ENCODE measurements around the gene STRN. TPM values are rescaled to one million over a fixed set of nuclear protein-coding genes. Genes with fewer than 3 reads are reported as not detected.

The STRN gene
- total and polyA plus RNA-seq, 2 of the 13 experiments (the other 11 are each of a cell fraction or from before 2014, with no cell fraction given) = 10.4 to 19.3 TPM

GRCh38 chr2:36834203-36834602 lies 132.1 kb downstream of the STRN start:
- DNase-seq (ENCODE audit: low spot score) (no peak), ATAC-seq (no peak), FAIRE-seq (no peak)
- no peaks in the 10 kb centered on the region for H3K9me3 ChIP-seq (ENCODE audit: low read length)
- ChIA-PET POLR2A (no interaction called here), CTCF (ENCODE audit: low intra/inter-chr PET ratio, low total read pairs) (no interaction called here)
- TF ChIP-seq ZNF552 (CRISPR knock-in tag; IDR thresholded peaks at IDR 0.05; ENCODE audit: borderline replicate concordance) (no peak), ZBTB38 (CRISPR knock-in tag; IDR thresholded peaks at IDR 0.05) (no peak), NCOA1 (CRISPR knock-in tag; IDR thresholded peaks at IDR 0.05) (no peak), SSRP1 (CRISPR knock-in tag; IDR thresholded peaks at IDR 0.05) (no peak), CEBPB (IDR thresholded peaks at IDR 0.05; ENCODE audit: borderline replicate concordance, low read depth, low read length) (no peak), PHB2 (IDR thresholded peaks at IDR 0.05; ENCODE audit: partially characterized antibody) (no peak), FOSL2 (CRISPR knock-in tag; IDR thresholded peaks at IDR 0.05) (no peak), ZNF547 (CRISPR knock-in tag; IDR thresholded peaks at IDR 0.05) (no peak), SRSF1 (optimal IDR thresholded peaks at IDR 0.05; ENCODE audit: low read depth, low read length) (no peak), SRSF9 (IDR thresholded peaks at IDR 0.05; ENCODE audit: borderline replicate concordance, insufficient read depth, low read depth, low read length, poor library complexity, severe bottlenecking) (no peak), RBFOX2 (IDR thresholded peaks at IDR 0.05; ENCODE audit: low read depth, low read length) (no peak), TEAD3 (CRISPR knock-in tag; optimal IDR thresholded peaks at IDR 0.05; ENCODE audit: borderline replicate concordance) (no peak), SRY (CRISPR knock-in tag; IDR thresholded peaks at IDR 0.05) (no peak), TCF12 (IDR thresholded peaks at IDR 0.05) (no peak), TCF12 (CRISPR knock-in tag; IDR thresholded peaks at IDR 0.05) (no peak), HOXA3 (CRISPR knock-in tag; IDR thresholded peaks at IDR 0.05) (no peak), GABPA (IDR thresholded peaks at IDR 0.05; ENCODE audit: low read depth, low read length) (no peak), GABPA (CRISPR knock-in tag; IDR thresholded peaks at IDR 0.05; ENCODE audit: low read depth) (no peak)
- TF ChIP-seq, protein P1, sequence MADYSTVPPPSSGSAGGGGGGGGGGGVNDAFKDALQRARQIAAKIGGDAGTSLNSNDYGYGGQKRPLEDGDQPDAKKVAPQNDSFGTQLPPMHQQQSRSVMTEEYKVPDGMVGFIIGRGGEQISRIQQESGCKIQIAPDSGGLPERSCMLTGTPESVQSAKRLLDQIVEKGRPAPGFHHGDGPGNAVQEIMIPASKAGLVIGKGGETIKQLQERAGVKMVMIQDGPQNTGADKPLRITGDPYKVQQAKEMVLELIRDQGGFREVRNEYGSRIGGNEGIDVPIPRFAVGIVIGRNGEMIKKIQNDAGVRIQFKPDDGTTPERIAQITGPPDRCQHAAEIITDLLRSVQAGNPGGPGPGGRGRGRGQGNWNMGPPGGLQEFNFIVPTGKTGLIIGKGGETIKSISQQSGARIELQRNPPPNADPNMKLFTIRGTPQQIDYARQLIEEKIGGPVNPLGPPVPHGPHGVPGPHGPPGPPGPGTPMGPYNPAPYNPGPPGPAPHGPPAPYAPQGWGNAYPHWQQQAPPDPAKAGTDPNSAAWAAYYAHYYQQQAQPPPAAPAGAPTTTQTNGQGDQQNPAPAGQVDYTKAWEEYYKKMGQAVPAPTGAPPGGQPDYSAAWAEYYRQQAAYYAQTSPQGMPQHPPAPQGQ (CRISPR knock-in tag; IDR thresholded peaks at IDR 0.05; ENCODE audit: borderline replicate concordance) = no peak
- TF ChIP-seq, protein P2, sequence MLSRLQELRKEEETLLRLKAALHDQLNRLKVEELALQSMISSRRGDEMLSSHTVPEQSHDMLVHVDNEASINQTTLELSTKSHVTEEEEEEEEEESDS (CRISPR knock-in tag; IDR thresholded peaks at IDR 0.05; ENCODE audit: borderline replicate concordance) = no peak
- no peak overlapping the region for H3K27ac ChIP-seq (ENCODE audit: extremely low read length, insufficient read depth, low read length)
- H3K36me3 ChIP-seq (replicated peaks in 1 of 2; ENCODE audit: control insufficient read depth in 1 of 2, insufficient read depth in 2 of 2, low read length in 2 of 2) = no peaks in the 10 kb centered on the region
- no peak overlapping the region for H3K4me2 ChIP-seq (ENCODE audit: low read depth, low read length)
- WGBS (ENCODE audit: low lambda C conversion rate) = 1% methylated on average over 2 of the region's 2 CpGs
- no peak overlapping the region for H3K9ac ChIP-seq (ENCODE audit: insufficient read depth, low read depth, low read length)
- H3K4me3 ChIP-seq (replicated peaks in 1 of 3; ENCODE audit: insufficient read depth in 1 of 3, low read depth in 2 of 3, low read length in 3 of 3) = no peak overlapping the region
- no peak overlapping the region for H2AFZ ChIP-seq (ENCODE audit: low read length)
- no peaks in the 10 kb centered on the region for H4K20me1 ChIP-seq (ENCODE audit: insufficient read depth, low read length)
- no TSS peak for BruUV-seq (replicated peaks)
- in situ Hi-C loops (cut with HindIII; ENCODE audit: extremely low pct_ligation_motif_present, low pct_unique_long_range_greater_than_20kb) (no loop called here), intact Hi-C loops (cut with micrococcal nuclease; ENCODE audit: unreplicated experiment) (no loop called here)
- no peaks in the 10 kb centered on the region for H3K4me1 ChIP-seq (ENCODE audit: insufficient read depth, low read length)
- no peaks in the 10 kb centered on the region; a peak in 1 of 5 replicates for H3K27me3 ChIP-seq (ENCODE audit: control insufficient read depth in 1 of 2, insufficient read depth in 2 of 2, low read length in 2 of 2)
- H3K79me2 ChIP-seq (ENCODE audit: insufficient read depth, low read length) = no peaks in the 10 kb centered on the region
